Measurements from ENCODE around the gene NOTCH4. TPM values are rescaled to one million over a fixed set of nuclear protein-coding genes. Genes with fewer than 3 reads are reported as not detected.
A peak's percentile ranks its signal among the peaks of the same experiment; 100 is the strongest.

Gene NOTCH4
- total RNA-seq, 1 donor from 2014 or later, result 11.9 TPM

DNA sequence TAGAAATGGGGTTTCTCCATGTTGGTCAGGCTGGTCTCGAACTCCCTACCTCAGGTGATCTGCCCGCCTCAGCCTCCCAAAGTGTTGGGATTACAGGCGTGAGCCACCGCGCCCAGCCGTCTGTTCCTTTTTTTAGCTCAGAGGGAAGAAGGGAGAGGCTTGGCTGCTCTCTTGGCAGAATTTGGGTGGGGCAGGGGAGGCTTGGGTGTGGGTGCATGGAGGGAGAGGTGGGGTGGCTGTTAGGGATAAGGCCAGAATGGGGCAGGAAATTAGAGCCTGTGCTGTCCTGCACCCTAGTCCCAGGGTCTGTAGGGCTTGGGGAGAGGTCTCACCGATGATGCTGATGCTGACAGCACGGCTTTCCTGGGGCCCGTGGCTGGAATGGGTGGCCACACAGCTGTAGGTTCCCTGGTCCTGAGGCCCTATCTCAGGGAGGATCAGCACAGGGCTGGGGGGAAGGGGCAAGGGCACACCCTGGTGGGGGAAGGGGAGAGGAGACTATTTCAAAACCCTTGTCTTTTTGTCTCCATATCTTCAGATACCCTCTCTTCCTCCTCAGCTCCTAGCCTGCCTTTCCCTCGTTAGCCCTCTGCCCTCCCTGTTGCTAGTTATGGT, 41.8 kb downstream of the NOTCH4 start:
- DNase-seq (ENCODE audit: low read depth in 2 of 2), result no peak

DNA sequence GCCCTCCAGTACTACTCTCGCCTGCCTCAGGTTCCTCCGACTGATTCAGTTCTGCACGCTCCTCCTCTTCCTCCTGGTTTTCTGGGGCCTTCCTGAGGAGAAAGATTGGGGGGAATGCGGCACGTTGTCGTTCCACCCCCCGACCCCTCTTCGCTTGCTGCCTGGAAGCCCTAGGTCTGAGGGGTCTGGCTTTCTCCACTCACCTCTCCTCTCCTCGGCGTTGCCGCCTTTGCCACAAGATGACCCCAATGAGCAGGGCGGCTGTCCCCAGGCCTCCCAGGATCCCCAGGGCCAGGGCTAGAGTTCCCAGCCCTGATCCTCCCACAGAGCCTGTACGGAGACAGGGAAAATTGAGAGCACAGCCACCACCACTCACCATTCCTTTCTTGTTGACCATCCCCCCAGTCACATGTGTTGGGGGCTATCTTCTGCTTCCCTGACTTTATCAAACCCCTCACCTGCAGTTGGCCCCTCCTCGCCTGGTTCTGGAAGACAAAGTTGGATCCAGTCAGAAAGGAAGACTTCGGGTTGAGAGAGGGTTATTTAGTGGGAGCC, 42.6 kb downstream of the NOTCH4 start:
- no peak for DNase-seq (ENCODE audit: low read depth in 2 of 2)

DNA sequence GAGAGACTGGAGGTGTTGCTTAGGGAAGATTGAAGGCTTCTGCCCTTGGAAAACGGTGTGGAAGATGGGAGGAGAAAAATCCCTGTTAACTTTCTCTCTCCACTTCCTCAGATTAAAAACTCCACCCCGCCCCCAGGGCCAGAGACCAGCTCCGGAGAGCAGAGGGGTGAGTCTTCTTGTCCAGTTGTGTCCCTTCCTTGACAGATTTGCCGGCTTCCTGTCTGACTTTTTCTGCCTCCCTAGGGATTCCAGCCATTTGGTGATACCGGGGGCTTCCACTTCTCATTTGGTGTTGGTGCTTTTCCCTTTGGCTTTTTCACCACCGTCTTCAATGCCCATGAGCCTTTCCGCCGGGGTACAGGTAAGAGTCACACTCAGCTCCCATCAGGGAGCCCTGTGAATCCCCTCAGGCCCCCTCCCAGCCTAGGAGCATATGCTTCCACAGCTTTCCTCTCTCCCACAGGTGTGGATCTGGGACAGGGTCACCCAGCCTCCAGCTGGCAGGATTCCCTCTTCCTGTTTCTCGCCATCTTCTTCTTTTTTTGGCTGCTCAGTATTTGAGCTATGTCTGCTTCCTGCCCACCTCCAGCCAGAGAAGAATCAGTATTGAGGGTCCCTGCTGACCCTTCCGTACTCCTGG, 44.0 kb downstream of the NOTCH4 start:
- DNase-seq (ENCODE audit: low read depth in 2 of 2), result no peak

DNA sequence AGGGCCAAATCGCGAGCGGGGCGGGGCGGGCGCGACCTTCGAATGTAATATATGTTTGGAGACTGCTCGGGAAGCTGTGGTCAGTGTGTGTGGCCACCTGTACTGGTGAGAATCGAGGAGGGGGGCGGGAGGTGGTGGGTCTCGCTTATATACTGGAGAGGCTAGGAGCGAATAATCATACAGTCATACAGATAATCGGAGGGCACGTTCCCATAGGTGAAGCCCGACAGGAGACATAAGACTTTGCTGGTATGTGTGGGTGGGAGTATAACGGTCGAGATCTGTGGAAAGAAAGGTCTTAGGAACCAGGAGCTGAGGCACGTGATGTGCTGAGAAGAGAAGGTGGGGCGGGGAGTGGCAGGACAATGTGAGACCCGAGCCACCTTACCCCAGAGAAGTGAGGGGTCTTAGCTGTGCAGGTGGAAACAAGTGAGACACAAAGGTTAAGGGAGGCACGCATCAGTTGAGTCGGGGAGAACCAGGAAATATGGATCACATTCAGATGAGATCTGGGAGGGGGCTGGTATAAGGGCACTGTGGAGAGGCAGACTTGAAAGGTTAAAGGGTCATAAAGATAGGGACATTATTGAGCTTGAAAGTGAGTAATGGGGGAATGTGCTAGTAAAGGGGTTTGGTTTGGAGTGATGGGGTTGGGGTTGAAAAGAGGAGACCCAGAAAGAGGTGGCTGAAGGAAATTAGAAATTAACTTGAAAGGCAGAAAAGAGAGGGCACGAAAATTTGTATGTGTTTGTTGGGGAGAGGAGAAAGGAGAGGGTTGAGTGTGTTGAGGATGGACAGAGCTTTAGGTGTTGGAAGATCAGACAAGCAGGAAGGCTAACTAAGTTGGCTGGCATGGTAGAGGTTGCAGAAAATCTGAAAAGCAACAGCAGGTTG, 45.1 kb downstream of the NOTCH4 start:
- DNase-seq (ENCODE audit: low read depth in 2 of 2), result peak in 1 of 2 donors; percentile 49

DNA sequence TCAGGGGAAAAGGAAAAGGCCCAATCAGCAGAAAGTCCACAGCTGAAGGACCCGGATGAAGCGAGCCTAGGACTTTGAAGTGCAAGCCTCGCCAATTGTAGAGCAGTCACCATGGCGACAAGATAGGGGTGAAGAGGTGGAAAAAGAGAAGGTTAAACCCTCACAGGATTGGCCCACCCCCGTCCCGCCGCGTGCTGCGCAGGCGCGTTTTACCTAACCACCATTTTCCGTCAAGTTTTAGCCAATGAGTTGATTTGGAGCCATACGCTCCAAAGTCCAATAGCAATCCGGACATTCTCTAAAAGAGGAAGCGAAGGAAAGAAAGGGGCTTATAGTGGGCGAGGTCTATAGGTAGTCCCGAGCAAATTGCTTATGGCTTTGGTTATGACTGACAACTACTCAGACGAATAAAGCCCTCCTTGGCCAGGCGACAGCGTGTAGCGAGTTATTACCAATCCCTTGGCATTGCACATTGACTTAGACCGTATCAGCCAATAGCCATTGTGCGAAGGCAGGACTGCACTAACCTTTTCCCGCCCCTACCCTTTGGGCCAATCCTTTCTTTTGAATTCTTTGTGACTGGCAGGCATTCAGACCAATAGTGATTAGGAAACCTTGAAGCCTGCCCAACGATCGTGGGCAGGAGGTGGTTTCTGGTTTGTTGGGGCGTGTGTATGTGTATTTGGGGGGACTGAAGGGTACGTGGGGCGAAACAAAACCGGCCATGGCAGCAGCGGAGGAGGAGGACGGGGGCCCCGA, 45.9 kb downstream of the NOTCH4 start, which contains the start of gene RNF5:
Gene RNF5, plus strand, starts transcription at position 618 of the 759 bp plus-strand sequence. Its CDS starts 107 bp downstream, at position 725.
- peak; percentile 100 for DNase-seq (ENCODE audit: low read depth in 2 of 2)

DNA sequence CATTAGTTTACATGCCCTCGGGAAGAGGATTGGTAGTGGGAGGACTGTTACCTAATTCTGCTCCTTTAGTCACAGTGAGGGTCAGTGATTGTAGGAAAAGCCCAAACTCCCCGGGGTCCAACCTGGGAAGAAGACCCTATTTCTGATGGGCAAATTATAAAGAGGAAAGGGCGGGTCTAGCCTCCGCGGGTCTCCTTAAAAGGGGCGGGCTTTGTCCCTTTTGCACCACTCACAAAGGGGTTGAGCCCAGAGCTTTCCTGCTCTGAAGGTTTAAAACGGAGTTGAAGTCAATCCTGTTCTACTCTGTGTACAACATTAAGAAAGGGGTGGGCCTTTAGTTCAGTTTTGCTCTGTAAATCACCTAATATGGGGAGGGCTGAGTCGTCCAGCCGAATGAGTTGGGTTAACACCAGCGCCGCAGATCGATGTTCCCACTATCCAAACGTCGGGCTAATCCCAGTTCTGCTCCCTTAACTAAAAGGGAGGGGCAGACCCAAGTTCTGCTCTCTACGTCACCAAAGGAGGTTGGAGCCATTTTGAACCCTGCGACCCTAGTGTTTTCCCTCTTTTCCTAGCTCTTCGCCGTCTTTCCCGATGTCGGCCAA, 46.6 kb downstream of the NOTCH4 start:
- peak in 1 of 2 donors; percentile 78 for DNase-seq (ENCODE audit: low read depth in 2 of 2)

DNA sequence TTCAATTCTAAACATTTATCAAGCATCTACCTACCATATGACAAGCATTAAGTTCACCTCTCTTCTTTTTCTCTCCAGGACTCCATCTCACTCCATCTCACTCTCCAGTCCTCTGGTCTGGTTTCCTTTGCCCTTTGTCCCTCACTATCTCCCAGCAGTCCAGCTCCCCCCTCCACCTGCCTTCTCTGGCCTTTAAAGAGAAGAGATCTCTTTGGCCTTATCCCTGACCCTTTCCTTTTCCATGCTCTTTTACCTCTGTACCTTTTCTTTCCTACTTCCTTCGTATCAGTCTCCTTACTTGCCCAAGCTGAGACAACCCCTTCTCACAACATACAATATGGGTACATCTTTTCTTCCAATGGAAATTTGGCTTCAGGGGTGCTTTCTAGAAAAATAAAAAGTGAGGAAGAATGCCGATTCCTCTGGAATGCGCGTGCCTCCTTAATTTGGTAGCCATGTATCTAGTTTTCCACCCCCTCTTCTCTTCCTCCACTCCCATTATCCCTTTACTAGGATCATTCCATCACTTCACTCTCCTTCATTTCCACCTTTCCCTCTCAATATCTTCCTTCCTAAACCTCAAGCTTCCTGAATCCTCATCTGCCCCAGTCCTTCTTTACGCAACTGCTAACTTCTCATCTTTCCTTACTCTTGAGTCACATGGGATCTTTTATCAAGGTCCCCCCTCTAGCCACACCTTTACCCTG, 47.2 kb downstream of the NOTCH4 start:
- DNase-seq (ENCODE audit: low read depth in 2 of 2), result no peak

DNA sequence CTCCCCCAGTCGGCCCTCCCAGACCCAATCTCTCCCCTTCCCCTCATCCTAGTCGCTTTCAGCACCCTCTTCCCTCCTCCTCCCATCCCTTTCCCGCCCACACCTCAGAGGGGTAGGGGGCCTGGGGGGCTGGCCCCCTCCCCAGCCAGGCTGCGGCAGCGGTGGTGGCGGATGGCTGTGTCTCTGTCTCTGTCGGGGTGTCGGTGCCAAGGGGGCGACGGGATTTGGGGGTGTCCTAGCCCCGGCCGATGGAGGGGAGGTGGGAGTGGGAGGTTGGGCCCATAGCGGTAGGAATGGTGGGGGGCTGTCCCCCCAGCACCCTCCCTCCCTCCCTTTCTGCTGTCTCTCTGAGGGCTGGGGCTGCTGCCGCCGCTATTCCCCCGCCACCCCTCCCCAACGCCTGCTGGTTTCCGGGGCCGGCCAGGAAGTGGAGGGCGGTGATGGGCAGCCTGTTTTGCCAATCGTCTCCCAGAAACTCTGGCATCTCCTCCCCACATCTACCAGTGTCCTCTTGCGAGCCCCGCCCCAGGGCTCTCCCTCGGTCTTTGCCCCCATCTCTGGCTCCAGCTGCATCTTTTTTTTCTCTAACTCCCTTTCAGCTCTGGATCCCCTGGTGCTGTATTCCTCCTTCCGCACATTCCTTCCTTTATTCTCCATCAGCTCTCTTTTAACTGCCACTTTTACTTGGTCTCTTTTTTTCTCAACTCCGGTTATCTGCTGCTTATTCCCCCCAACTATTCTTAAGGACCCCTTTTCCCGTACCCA, 48.0 kb downstream of the NOTCH4 start, which contains the start of gene AGPAT1:
Gene AGPAT1, minus strand, starts transcription at position 374 of the 765 bp plus-strand sequence. CDS start 4,588 bp downstream, outside the sequence.
- peak; percentile 93 to 98 for DNase-seq (ENCODE audit: low read depth in 2 of 2)

DNA sequence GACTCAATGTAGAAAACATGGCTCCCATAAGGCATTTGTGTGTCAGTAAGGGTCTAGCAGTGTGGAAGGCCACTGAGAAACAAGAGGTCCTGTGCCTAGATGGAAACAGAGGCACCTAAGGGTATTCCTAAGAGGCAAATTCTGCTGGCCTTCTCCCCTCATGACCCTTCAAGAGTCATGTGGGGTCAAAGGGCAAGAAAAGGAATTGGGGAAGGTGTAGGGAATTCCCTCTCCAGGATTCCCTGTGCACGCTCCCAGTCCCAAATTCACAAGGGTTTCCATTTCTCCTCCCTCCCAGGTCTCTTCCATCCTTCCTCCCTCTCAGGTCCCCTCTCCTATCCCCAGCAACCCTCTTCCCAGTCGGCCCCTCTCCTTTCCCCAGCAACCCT, 48.6 kb downstream of the NOTCH4 start:
- DNase-seq (ENCODE audit: low read depth in 2 of 2), result no peak

DNA sequence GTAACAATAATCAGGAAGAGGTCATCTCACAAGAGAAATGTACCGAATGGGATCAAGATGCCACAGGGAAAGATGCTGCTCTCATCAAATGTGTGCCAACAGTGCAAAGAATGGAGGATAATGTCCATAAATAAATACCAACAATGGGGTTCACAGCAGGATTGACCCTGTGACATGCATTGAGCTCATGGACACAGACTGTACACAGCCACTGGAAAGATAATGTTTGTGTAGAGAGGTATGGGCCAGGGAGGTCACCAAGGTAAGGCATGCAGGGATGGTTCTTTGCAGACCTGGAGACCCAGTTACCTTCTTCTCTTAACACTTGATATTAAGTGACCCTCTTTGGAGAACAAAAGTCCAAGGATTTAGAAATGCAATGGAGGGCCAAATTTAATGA, 49.5 kb downstream of the NOTCH4 start:
- no peak for DNase-seq (ENCODE audit: low read depth in 2 of 2)

DNA sequence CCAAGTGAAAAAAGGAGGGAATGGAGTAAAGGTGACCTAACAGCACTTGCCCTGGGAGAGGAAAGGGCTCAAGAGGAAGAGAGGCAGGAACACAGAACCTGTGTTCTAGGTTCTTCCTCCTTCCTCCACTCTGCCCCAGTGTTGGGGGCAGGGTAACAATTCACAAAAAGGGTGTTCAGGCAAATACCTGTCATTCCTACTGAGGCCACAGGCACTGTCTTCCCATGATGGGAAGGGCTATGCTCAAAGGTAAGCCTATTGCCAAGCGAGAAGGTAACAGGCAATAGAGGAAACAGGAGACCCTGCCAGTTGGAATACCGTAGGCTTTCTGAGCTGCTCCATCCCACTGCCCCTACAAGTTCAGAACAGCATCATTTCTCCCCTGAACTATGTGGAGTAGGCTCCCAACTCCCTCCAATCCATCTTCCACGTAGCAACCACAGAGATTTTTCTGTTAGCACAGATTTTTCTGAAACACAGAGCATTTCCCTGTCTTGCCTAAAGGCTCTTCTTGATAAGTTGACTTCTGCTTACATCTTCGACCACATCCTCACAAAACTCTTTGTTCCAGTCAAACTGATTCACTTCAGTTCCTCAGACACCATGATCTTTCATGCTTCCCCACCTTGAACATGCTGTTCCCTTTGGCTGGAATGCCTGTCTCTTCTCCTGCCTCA, 50.7 kb downstream of the NOTCH4 start:
- DNase-seq (ENCODE audit: low read depth in 2 of 2), result no peak

DNA sequence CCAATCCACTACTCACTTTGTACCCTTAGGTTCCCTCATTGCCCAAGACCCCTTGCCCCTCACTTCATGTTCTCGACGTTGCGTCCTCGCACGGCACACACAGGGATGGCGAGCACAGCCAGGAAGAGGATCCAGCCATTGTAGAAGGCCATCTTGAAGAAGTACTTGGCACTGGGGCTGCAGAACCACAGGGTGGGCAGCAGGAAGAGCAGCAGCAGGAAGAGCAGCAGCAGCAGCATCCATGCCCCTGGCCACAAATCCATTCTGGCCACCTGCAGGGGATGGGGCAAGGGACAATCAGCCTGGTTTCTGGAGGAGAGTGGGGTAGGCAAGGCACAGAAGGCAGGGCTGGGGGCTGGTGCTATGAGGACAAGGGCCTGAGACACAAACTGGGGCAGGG, 52.6 kb downstream of the NOTCH4 start:
- DNase-seq (ENCODE audit: low read depth in 2 of 2), result no peak

DNA sequence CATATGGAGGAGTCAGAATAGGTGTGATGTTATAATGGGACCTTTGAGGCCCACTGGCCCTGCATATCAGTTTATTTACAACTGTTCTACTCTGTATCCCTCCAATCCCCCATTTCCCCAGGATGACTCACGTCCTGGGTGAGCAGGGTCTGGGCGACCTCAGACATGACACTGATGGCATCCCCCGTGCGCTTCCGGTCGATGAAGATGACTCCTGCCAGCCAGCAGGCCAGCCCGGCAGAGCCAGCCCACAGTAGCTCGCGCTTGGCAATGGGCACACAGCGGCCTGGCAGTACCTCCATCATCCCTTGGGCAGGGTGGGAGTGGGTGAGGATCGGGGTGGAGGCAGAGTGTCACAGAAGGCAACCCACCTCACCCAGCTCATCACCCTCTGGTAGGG, 53.6 kb downstream of the NOTCH4 start:
- DNase-seq (ENCODE audit: low read depth in 2 of 2), result no peak

DNA sequence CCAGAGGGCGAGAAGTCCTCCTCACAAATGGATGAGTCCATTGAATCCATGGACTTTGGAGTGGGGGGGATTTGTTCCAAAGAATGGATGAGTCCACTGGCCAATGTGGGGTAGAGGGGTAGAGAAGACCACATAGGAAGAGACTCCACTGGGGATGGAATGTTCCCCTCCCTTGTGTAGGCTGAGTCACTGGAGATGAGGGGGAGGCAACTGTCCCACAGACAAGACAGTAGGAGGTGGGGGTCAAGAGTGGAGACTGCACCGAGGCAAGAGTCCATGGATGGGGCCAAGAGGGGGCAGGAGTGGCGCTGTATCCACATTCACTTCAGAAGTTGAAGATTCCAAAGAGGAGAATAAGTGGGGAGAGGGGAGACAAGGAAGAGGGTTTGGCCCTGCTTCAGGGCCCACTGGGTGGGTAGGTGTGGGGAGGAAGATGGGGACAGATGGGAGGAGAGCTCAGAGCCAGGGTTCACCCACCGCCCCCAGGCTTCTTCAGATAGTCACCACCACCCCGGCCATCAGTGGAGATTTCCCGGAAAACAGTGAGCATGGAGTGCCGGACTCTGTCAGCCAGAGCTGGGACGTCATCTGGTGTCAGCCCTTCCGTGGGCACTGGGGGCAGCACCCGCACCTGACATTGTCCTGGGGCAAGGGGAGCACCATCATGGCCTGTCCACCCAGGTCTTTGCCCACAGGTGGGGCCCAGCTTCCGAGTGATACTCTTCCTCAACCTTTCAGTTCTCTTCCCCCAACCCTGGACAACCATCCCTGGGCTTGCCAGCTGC, 54.9 kb downstream of the NOTCH4 start:
- DNase-seq (ENCODE audit: low read depth in 2 of 2), result no peak

DNA sequence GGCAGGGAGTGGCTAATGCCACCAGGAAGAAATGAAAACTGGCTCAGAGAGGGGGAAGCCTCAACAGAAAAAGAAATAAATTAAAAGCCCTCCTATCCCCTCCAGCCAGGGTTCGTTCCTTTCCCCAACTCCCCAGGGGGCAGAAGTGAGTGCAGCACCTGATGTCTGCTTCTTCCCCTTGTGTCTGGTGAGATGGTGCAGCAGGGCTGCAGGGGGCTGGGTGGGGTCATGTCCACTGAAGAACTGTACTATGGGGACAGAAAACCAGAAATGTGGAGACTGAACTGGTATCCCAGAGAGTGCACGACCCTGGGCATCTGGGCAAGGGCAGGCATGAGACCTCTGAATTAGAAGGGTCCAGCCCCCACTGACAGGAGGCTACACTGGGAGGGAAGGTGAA, 55.5 kb downstream of the NOTCH4 start:
- no peak for DNase-seq (ENCODE audit: low read depth in 2 of 2)

DNA sequence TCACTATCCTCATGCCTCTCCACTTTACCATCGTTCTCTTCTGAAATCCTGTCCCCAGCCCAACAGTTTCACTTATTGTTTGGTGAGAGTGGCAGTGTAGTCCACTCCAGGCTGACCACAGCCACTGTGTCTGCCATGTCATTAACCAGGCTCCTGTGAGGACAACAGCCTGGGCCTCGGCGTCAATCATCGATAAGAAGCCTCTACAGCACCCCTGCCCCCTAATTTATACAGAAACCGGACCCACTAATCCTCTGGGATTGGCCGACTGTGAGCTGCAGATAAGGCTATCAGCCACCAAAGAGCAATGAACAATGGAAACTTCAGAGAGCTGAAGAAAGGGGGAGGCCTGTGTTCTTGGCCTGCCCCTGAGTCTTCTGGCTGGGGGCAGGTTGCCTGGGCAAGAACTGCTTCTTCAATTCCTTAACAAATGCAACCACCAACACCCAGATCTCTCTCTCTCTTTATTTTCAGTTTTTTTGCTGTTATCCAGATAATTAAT, 56.1 kb downstream of the NOTCH4 start:
- no peak for DNase-seq (ENCODE audit: low read depth in 2 of 2)

DNA sequence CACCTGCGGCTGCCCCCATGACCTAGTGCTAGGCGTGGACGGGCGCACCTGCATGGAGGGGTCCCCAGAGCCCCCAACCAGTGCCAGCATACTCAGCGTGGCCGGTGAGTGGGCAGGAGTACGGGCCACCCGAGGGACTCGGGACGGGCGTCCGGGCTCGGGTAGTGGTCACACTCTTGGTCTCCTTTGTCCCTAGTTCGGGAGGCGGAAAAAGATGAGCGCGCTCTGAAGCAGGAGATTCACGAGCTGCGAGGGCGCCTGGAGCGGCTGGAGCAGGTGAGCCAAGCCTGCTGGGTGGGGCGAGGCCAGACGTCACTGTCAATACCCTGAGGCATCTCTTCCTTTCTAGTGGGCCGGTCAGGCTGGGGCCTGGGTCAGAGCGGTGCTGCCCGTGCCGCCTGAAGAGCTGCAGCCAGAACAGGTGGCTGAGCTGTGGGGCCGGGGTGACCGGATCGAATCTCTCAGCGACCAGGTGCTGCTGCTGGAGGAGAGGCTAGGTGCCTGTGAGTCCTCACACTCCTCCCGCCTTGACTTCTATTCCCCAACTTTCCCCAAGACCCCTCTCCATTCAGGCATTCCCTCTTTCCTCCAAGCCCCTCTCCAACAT, 56.6 kb downstream of the NOTCH4 start:
- DNase-seq (ENCODE audit: low read depth in 2 of 2), result no peak
